Upper lobe of left lung (tissue), 4 donors: Measurements from ENCODE around the gene FAM13B.

Experiments used
- POLR2A ChIP-seq, 4 donors: fragments of 450-650 bp; IDR thresholded peaks; one replicate each; pipeline ENCODE4 v1.5.1; 2016 to 2017; ENCODE audit warnings: antibody characterized with exemption in 4 of 4, mild to moderate bottlenecking in 2 of 4
- TF ChIP-seq, protein P1 (sequence below), 6 experiments: fragments of 450-650 bp in 4 of 6; fragments of 200-600 bp in 2 of 6; sonication (generic) in 2 of 6; IDR thresholded peaks; one replicate each; pipeline ENCODE4 v1.5.1; 2016 to 2019; ENCODE audit warnings: antibody characterized with exemption in 6 of 6

DNA sequence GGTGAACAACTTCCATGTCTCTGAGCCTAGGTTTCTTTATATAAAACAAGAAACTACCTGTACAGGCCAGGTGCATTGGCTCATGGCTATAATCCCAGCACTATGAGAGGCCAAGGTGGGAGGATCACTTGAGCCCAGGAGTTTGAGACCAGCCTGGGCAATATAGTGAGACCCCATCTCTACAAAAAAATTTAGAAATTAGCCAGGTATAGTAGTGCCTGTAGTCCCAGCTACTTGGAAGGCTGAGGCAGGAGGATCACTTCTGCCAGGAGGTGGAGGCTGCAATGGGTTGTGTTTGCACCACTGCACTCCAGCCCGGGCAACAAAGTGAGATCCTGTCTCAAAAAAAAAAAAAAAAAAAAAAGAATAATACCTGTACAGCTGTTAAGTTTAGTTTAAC, 11.1 kb downstream of the FAM13B start:
- TF ChIP-seq, protein P1, sequence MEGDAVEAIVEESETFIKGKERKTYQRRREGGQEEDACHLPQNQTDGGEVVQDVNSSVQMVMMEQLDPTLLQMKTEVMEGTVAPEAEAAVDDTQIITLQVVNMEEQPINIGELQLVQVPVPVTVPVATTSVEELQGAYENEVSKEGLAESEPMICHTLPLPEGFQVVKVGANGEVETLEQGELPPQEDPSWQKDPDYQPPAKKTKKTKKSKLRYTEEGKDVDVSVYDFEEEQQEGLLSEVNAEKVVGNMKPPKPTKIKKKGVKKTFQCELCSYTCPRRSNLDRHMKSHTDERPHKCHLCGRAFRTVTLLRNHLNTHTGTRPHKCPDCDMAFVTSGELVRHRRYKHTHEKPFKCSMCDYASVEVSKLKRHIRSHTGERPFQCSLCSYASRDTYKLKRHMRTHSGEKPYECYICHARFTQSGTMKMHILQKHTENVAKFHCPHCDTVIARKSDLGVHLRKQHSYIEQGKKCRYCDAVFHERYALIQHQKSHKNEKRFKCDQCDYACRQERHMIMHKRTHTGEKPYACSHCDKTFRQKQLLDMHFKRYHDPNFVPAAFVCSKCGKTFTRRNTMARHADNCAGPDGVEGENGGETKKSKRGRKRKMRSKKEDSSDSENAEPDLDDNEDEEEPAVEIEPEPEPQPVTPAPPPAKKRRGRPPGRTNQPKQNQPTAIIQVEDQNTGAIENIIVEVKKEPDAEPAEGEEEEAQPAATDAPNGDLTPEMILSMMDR (IDR thresholded peaks at IDR 0.05), result no peak
- TF ChIP-seq POLR2A (IDR thresholded peaks at IDR 0.05), result no peak
